Measurements from ENCODE around the gene PRAMEF5. TPM values are rescaled to one million over a fixed set of nuclear protein-coding genes. Genes with fewer than 3 reads are reported as not detected.
A peak's percentile ranks its signal among the peaks of the same experiment; 100 is the strongest.
"Not testable (repeated sequence)": the region's sequence is repeated elsewhere in the genome, so short reads cannot be mapped to it uniquely, and the experiment has no call there.

PRAMEF5 gene
- total RNA-seq (not detected), total RNA-seq (0 to 0.06 (median 0) reads per million in 29 experiments)
- not detected for total RNA-seq (2013)

GRCh38 chr1:13253898-13254297 is at the start of gene PRAMEF5:
TSS of gene PRAMEF5 (plus strand) at chr1:13254198. CDS start at chr1:13259269, 5,071 bp downstream.
- H3K36me3 Mint-ChIP-seq; H3K4me1 ChIP-seq (ENCODE audit: control insufficient read depth in 1 of 2, extremely low read depth in 1 of 2, insufficient read depth in 2 of 2, low read length in 2 of 2); H3K27me3 Mint-ChIP-seq; H3K9me3 Mint-ChIP-seq; H3K27me3 ChIP-seq (replicated peaks in 1 of 2; ENCODE audit: control insufficient read depth in 2 of 2, extremely low read depth in 1 of 2, insufficient read depth in 2 of 2, low read length in 1 of 2); H3K4me3 ChIP-seq (ENCODE audit: control insufficient read depth in 1 of 2, extremely low read depth in 1 of 2, low read length in 1 of 2); H3K36me3 ChIP-seq (ENCODE audit: control insufficient read depth in 2 of 2, extremely low read depth in 1 of 2, insufficient read depth in 1 of 2, low read length in 1 of 2); H3K4me3 Mint-ChIP-seq; ATAC-seq (replicated peaks in 1 of 4); POLR2A ChIA-PET; H3K27ac ChIP-seq (ENCODE audit: low read length); H3K27ac Mint-ChIP-seq; H3K9me3 ChIP-seq; DNase-seq; CTCF ChIA-PET; H3K4me1 Mint-ChIP-seq: not testable (repeated sequence)
- WGBS (ENCODE audit: insufficient coverage) = no CpG with 5 or more reads among the region's 5 CpGs

DNA sequence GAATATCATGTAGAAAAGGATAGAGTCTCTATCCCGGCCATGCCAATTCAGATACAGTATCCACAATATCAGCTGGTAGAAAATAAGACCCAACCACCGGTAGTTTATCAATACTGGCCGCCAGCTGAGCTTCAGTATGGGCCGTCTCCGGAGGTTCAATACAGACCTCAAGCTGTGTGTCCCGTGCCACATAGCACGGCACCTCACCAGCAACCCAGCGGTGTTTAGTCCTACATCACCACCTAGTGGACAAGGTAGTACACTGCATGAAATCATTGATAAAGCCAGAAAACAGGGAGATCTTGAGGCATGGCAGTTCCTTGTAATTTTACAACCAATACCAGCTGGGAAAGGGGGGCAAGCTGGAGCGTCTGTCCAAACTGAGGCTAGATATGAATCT is 45.3 kb upstream of the PRAMEF5 start:
- DNase-seq; H3K27me3 Mint-ChIP-seq; H3K4me3 ChIP-seq (ENCODE audit: control insufficient read depth in 1 of 2, extremely low read depth in 1 of 2, low read length in 1 of 2); H3K9me3 ChIP-seq; CTCF ChIA-PET; POLR2A ChIA-PET; H3K27ac ChIP-seq (ENCODE audit: low read length); ATAC-seq (replicated peaks in 1 of 4); H3K4me3 Mint-ChIP-seq; H3K4me1 ChIP-seq (ENCODE audit: control insufficient read depth in 1 of 2, extremely low read depth in 1 of 2, insufficient read depth in 2 of 2, low read length in 2 of 2); H3K27ac Mint-ChIP-seq; H3K27me3 ChIP-seq (replicated peaks in 1 of 2; ENCODE audit: control insufficient read depth in 2 of 2, extremely low read depth in 1 of 2, insufficient read depth in 2 of 2, low read length in 1 of 2); H3K36me3 ChIP-seq (ENCODE audit: control insufficient read depth in 2 of 2, extremely low read depth in 1 of 2, insufficient read depth in 1 of 2, low read length in 1 of 2); H3K9me3 Mint-ChIP-seq; H3K36me3 Mint-ChIP-seq; H3K4me1 Mint-ChIP-seq: not testable (repeated sequence)
- WGBS (ENCODE audit: insufficient coverage) = no CpG with 5 or more reads among the region's 9 CpGs

DNA sequence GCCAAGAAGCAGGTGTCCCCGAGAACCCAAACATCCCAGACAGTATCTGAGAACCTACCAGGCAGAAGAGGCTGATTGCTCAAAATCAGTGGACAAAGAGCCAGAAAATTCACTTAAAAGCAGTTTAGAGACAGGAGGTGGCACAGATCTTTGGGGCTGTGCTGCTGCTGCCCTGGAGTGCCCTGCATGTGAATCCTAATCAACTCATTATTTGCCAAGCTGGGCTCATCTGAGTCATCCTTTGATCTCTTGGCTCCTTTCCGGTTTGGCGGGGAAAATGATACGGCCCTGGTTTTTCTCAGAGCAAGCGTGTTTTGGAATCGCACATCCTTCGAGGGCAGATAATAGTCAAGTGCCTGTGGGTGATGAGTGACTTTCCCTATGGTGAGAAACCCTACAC is 37.4 kb upstream of the PRAMEF5 start:
- H3K27ac ChIP-seq (ENCODE audit: low read length); H3K9me3 ChIP-seq; H3K4me3 ChIP-seq (ENCODE audit: control insufficient read depth in 1 of 2, extremely low read depth in 1 of 2, low read length in 1 of 2); H3K36me3 ChIP-seq (ENCODE audit: control insufficient read depth in 2 of 2, extremely low read depth in 1 of 2, insufficient read depth in 1 of 2, low read length in 1 of 2); H3K4me1 Mint-ChIP-seq; H3K4me1 ChIP-seq (ENCODE audit: control insufficient read depth in 1 of 2, extremely low read depth in 1 of 2, insufficient read depth in 2 of 2, low read length in 2 of 2); H3K27me3 ChIP-seq (replicated peaks in 1 of 2; ENCODE audit: control insufficient read depth in 2 of 2, extremely low read depth in 1 of 2, insufficient read depth in 2 of 2, low read length in 1 of 2); H3K4me3 Mint-ChIP-seq; DNase-seq; H3K9me3 Mint-ChIP-seq; ATAC-seq (replicated peaks in 1 of 4); POLR2A ChIA-PET; H3K27me3 Mint-ChIP-seq; H3K36me3 Mint-ChIP-seq; CTCF ChIA-PET; H3K27ac Mint-ChIP-seq: not testable (repeated sequence)
- WGBS (ENCODE audit: insufficient coverage) = no CpG with 5 or more reads among the region's 7 CpGs

DNA sequence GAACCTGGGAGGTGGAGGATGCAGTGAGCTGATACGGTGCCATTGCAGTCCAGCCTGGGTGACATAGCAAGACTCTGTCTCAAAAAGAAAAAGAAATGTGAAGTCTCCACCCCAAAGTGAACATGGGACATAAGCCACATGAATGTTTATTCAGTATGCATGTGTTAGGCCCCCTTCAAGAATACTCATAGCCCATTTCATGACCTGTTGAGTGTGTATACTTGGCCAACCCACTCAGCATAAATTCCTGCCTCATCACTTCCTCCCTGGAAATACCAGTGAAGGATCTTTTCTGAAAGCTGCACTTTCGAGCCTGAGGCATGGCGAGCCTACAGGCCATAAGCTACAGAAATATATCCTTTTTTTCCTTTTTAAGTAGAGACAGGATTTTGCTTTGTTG is 34.8 kb upstream of the PRAMEF5 start:
- POLR2A ChIA-PET = not testable (repeated sequence)

GRCh38 chr1:13222788-13223187 is 31.2 kb upstream of the PRAMEF5 start:
- H3K4me3 Mint-ChIP-seq; DNase-seq; CTCF ChIA-PET; H3K27ac ChIP-seq (ENCODE audit: low read length); POLR2A ChIA-PET; H3K9me3 ChIP-seq; H3K27ac Mint-ChIP-seq; H3K4me3 ChIP-seq (ENCODE audit: control insufficient read depth in 1 of 2, extremely low read depth in 1 of 2, low read length in 1 of 2); H3K27me3 ChIP-seq (replicated peaks in 1 of 2; ENCODE audit: control insufficient read depth in 2 of 2, extremely low read depth in 1 of 2, insufficient read depth in 2 of 2, low read length in 1 of 2); H3K36me3 ChIP-seq (ENCODE audit: control insufficient read depth in 2 of 2, extremely low read depth in 1 of 2, insufficient read depth in 1 of 2, low read length in 1 of 2); H3K4me1 Mint-ChIP-seq; H3K36me3 Mint-ChIP-seq; ATAC-seq (replicated peaks in 1 of 4); H3K9me3 Mint-ChIP-seq; H3K4me1 ChIP-seq (ENCODE audit: control insufficient read depth in 1 of 2, extremely low read depth in 1 of 2, insufficient read depth in 2 of 2, low read length in 2 of 2): not testable (repeated sequence)
- WGBS (ENCODE audit: insufficient coverage) = no CpG with 5 or more reads among the region's 4 CpGs
- H3K27me3 Mint-ChIP-seq = peaks cover 4 to 11% of the 10 kb centered on the region in 2 donors

More for the DNA sequence above, 34.8 kb upstream of the PRAMEF5 start:
- H3K27ac Mint-ChIP-seq; H3K27me3 ChIP-seq (replicated peaks in 1 of 2; ENCODE audit: control insufficient read depth in 2 of 2, extremely low read depth in 1 of 2, insufficient read depth in 2 of 2, low read length in 1 of 2); H3K4me1 ChIP-seq (ENCODE audit: control insufficient read depth in 1 of 2, extremely low read depth in 1 of 2, insufficient read depth in 2 of 2, low read length in 2 of 2); H3K27me3 Mint-ChIP-seq; H3K4me1 Mint-ChIP-seq; H3K27ac ChIP-seq (ENCODE audit: low read length); H3K4me3 ChIP-seq (ENCODE audit: control insufficient read depth in 1 of 2, extremely low read depth in 1 of 2, low read length in 1 of 2); ATAC-seq (replicated peaks in 1 of 4); H3K36me3 ChIP-seq (ENCODE audit: control insufficient read depth in 2 of 2, extremely low read depth in 1 of 2, insufficient read depth in 1 of 2, low read length in 1 of 2); DNase-seq; CTCF ChIA-PET; H3K36me3 Mint-ChIP-seq; H3K9me3 Mint-ChIP-seq; H3K9me3 ChIP-seq; H3K4me3 Mint-ChIP-seq: not testable (repeated sequence)
- WGBS (ENCODE audit: insufficient coverage) = no CpG with 5 or more reads among the region's 3 CpGs

- Mint-ChIP-seq H3K9me3 (no peaks in the 10 kb centered on the region), H3K27ac (no peak overlapping the region), H3K4me1 (no peaks in the 10 kb centered on the region), H3K4me3 (no peak overlapping the region), H3K36me3 (no peaks in the 10 kb centered on the region), H3K27me3 (peaks cover 4 to 15% of the 10 kb centered on the region in 2 donors)
- ChIA-PET POLR2A (no interaction called here), CTCF (interaction anchor here in 1 of 2 donors (0.5 kb wide), 1 partner anchor 175 kb away, joined by 4 read pairs; no protein-coding TSS in a partner anchor)
- no peak overlapping the region for H3K27ac ChIP-seq (ENCODE audit: low read length)
- ATAC-seq (replicated peaks in 1 of 4) (no peak), DNase-seq (no peak)
- 87% methylated on average over 3 of the region's 5 CpGs for WGBS (ENCODE audit: insufficient coverage)
- H3K4me1 ChIP-seq (ENCODE audit: control insufficient read depth in 1 of 2, extremely low read depth in 1 of 2, insufficient read depth in 2 of 2, low read length in 2 of 2) = no peaks in the 10 kb centered on the region
- no peak overlapping the region for H3K4me3 ChIP-seq (ENCODE audit: control insufficient read depth in 1 of 2, extremely low read depth in 1 of 2, low read length in 1 of 2)
- no peaks in the 10 kb centered on the region for H3K36me3 ChIP-seq (ENCODE audit: control insufficient read depth in 2 of 2, extremely low read depth in 1 of 2, insufficient read depth in 1 of 2, low read length in 1 of 2)
- H3K27me3 ChIP-seq (replicated peaks in 1 of 2; ENCODE audit: control insufficient read depth in 2 of 2, extremely low read depth in 1 of 2, insufficient read depth in 2 of 2, low read length in 1 of 2) = peaks cover 0 to 8% of the 10 kb centered on the region in 2 experiments
- no peaks in the 10 kb centered on the region for H3K9me3 ChIP-seq
These were observed 29.4 kb upstream of the PRAMEF5 start for GRCh38 chr1:13224480-13225060.

DNA sequence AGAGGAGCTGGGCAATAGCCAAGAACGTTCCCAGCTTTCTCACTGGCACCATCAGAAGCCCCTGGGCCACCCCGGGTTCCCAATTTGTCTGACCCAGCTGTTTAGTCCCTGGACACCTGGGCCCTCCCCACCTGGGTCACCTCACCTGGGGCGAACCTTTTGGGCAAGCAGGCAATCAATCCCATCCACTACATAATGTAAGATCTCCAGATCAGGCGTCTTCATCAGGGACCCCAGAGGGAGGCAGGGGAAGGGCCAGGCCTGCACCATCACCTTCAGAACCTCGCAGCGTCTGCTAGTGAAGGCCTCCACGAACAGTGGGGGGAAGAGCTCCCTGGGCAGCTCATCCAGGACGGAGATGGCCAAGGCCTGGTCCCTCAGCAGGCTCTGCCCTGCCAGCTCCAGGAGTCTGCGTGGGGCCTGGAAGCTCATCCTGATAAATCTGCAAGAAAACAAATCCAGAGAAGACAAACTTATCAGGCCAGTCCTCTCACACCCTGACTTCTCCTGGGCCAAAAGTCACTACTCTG is 28.3 kb upstream of the PRAMEF5 start, which contains the start of gene PRAMEF18:
Gene PRAMEF18, minus strand, starts transcription at position 480 of the 530 bp plus-strand sequence. Its CDS starts 48 bp downstream, at position 432.
- CTCF ChIA-PET; H3K27ac Mint-ChIP-seq; H3K4me1 Mint-ChIP-seq; H3K9me3 Mint-ChIP-seq; H3K36me3 Mint-ChIP-seq; H3K36me3 ChIP-seq (ENCODE audit: control insufficient read depth in 2 of 2, extremely low read depth in 1 of 2, insufficient read depth in 1 of 2, low read length in 1 of 2); H3K27ac ChIP-seq (ENCODE audit: low read length); H3K9me3 ChIP-seq; H3K4me3 ChIP-seq (ENCODE audit: control insufficient read depth in 1 of 2, extremely low read depth in 1 of 2, low read length in 1 of 2); ATAC-seq (replicated peaks in 1 of 4); H3K4me1 ChIP-seq (ENCODE audit: control insufficient read depth in 1 of 2, extremely low read depth in 1 of 2, insufficient read depth in 2 of 2, low read length in 2 of 2); POLR2A ChIA-PET; H3K4me3 Mint-ChIP-seq: not testable (repeated sequence)
- WGBS (ENCODE audit: insufficient coverage) = 81% methylated on average over 4 of the region's 9 CpGs
- H3K27me3 ChIP-seq (replicated peaks in 1 of 2; ENCODE audit: control insufficient read depth in 2 of 2, extremely low read depth in 1 of 2, insufficient read depth in 2 of 2, low read length in 1 of 2) = peaks cover 0 to 15% of the 10 kb centered on the region in 2 experiments
- peak in 1 of 35 experiments; percentile 0 for DNase-seq
- peaks cover 4 to 15% of the 10 kb centered on the region in 2 donors for H3K27me3 Mint-ChIP-seq
